22Rv1 (cell line): ENCODE data around the gene C3orf20.

ENCODE experiments used
- ZFX ChIP-seq: fragments of 450-650 bp; IDR thresholded peaks from 2 replicates; pipeline ENCODE4 v1.6.1; 2017; ENCODE audit warnings: antibody characterized with exemption, borderline replicate concordance
- TF ChIP-seq, protein P1 (sequence below): fragments of 450-650 bp; IDR thresholded peaks from 2 replicates; pipeline ENCODE4 v1.5.1; 2017; ENCODE audit warnings: mild to moderate bottlenecking

DNA sequence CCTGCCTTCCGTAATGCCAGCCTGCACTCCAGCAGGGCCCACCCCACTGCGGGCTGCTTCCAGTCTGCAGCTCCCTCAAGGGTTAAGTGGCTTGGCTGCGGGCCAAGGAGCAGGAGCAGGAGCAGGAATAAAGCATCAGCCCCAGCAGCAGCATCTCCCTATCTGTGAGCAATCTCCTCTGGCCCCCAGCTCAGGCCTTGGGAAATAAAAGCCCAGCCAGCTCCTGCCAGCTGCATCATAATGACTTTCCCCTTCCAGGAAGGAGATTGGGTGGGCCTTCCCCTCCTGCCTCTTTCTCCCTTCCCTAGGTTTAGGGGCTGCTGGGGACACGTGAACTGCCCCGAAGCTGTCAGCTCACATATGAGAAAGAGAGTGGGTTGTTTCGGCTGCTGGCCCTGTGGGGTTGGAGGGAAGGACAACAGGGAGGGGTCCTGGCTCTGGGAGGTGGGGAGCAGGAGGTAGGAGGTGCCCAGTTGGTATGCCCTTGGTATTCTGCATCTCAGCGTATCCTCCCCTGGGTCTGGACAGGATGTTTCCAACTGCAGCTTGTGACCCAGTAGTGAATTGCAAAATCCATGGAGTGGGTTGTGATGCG is 109.2 kb downstream of the C3orf20 start:
- TF ChIP-seq, protein P1, sequence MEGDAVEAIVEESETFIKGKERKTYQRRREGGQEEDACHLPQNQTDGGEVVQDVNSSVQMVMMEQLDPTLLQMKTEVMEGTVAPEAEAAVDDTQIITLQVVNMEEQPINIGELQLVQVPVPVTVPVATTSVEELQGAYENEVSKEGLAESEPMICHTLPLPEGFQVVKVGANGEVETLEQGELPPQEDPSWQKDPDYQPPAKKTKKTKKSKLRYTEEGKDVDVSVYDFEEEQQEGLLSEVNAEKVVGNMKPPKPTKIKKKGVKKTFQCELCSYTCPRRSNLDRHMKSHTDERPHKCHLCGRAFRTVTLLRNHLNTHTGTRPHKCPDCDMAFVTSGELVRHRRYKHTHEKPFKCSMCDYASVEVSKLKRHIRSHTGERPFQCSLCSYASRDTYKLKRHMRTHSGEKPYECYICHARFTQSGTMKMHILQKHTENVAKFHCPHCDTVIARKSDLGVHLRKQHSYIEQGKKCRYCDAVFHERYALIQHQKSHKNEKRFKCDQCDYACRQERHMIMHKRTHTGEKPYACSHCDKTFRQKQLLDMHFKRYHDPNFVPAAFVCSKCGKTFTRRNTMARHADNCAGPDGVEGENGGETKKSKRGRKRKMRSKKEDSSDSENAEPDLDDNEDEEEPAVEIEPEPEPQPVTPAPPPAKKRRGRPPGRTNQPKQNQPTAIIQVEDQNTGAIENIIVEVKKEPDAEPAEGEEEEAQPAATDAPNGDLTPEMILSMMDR, result no peak
- no peak for TF ChIP-seq ZFX
